ENCODE results near the gene YTHDF2.

Gene YTHDF2

DNA sequence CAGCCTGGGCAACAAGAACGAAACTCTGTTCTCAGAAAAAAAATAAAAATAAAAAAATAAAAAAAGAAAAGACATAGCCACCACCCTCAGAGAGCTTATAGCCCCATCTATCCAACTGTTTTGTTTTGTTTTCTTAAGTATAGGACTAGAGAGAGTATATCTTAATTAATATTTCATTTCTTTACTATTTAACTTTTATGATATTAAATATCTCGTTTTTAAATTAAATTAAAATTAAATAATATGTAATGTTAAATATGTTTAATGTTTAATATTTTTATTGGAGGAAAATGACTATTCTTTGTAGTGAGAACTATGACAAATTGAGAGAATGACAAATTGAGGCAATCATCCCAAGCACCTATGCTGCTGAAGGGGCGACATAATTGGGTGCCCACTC, 33.1 kb upstream of the YTHDF2 start:
- Histone ChIP-seq H3K4me3 (ENCODE audit: low read depth, low read length) (no peak overlapping the region), H3K9me3 (ENCODE audit: control insufficient read depth, insufficient read depth, low read depth, low read length) (no peaks in the 10 kb centered on the region), H3K27ac (ENCODE audit: extremely low read depth, low read depth, low read length) (no peak overlapping the region), H3K36me3 (ENCODE audit: control insufficient read depth in 2 of 2, insufficient read depth in 1 of 2, low read length in 2 of 2) (peaks cover 31 to 64% of the 10 kb centered on the region in 2 experiments), H3K4me1 (ENCODE audit: control insufficient read depth, insufficient read depth, low read length) (no peaks in the 10 kb centered on the region)
- TF ChIP-seq ZNF169 (tag by site-specific recombination; IDR thresholded peaks at IDR 0.05) (no peak), PRDM4 (tag by site-specific recombination; IDR thresholded peaks at IDR 0.05) (no peak), ZNF10 (tag by site-specific recombination; IDR thresholded peaks at IDR 0.05) (no peak), ZNF335 (tag by site-specific recombination; conservative IDR thresholded peaks at IDR 0.05) (no peak), ZNF302 (tag by site-specific recombination; IDR thresholded peaks at IDR 0.05; ENCODE audit: low read depth) (no peak), ZNF747 (tag by site-specific recombination; IDR thresholded peaks at IDR 0.05) (no peak)
- TF ChIP-seq, protein P1, sequence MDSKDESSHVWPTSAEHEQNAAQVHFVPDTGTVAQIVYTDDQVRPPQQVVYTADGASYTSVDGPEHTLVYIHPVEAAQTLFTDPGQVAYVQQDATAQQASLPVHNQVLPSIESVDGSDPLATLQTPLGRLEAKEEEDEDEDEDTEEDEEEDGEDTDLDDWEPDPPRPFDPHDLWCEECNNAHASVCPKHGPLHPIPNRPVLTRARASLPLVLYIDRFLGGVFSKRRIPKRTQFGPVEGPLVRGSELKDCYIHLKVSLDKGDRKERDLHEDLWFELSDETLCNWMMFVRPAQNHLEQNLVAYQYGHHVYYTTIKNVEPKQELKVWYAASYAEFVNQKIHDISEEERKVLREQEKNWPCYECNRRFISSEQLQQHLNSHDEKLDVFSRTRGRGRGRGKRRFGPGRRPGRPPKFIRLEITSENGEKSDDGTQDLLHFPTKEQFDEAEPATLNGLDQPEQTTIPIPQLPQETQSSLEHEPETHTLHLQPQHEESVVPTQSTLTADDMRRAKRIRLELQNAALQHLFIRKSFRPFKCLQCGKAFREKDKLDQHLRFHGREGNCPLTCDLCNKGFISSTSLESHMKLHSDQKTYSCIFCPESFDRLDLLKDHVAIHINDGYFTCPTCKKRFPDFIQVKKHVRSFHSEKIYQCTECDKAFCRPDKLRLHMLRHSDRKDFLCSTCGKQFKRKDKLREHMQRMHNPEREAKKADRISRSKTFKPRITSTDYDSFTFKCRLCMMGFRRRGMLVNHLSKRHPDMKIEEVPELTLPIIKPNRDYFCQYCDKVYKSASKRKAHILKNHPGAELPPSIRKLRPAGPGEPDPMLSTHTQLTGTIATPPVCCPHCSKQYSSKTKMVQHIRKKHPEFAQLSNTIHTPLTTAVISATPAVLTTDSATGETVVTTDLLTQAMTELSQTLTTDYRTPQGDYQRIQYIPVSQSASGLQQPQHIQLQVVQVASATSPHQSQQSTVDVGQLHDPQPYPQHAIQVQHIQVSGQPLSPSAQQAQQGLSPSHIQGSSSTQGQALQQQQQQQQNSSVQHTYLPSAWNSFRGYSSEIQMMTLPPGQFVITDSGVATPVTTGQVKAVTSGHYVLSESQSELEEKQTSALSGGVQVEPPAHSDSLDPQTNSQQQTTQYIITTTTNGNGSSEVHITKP (tag by site-specific recombination; IDR thresholded peaks at IDR 0.05) = no peak
- POLR2A ChIA-PET = no interaction called here
- CTCF ChIA-PET = interaction anchor here (0.7 kb wide), 1 partner anchor 418 kb away, joined by 3 read pairs; no protein-coding TSS in a partner anchor

- Histone ChIP-seq H3K36me3 (ENCODE audit: control insufficient read depth in 2 of 2, insufficient read depth in 1 of 2, low read length in 2 of 2) (peaks cover 4 to 34% of the 10 kb centered on the region in 2 experiments; a peak in 2 of 3 replicates), H3K4me1 (ENCODE audit: control insufficient read depth, insufficient read depth, low read length) (no peaks in the 10 kb centered on the region), H3K4me3 (ENCODE audit: low read depth, low read length) (no peak overlapping the region), H3K27ac (ENCODE audit: extremely low read depth, low read depth, low read length) (no peak overlapping the region), H3K9me3 (ENCODE audit: control insufficient read depth, insufficient read depth, low read depth, low read length) (no peaks in the 10 kb centered on the region)
- POLR2A ChIA-PET = no interaction called here
- CTCF ChIA-PET = interaction anchor here (0.7 kb wide), 2 partner anchors 10 to 463 kb away, joined by 3 to 6 read pairs; no protein-coding TSS in a partner anchor
- no peak for TF ChIP-seq ZNF138 (tag by site-specific recombination; IDR thresholded peaks at IDR 0.05; ENCODE audit: borderline replicate concordance)
- no peak for TF ChIP-seq ZBTB21 (tag by site-specific recombination; IDR thresholded peaks at IDR 0.05)
- TF ChIP-seq SCRT1 (tag by site-specific recombination; IDR thresholded peaks at IDR 0.05; ENCODE audit: borderline replicate concordance) = no peak
- TF ChIP-seq ZNF610 (tag by site-specific recombination; IDR thresholded peaks at IDR 0.05; ENCODE audit: borderline replicate concordance) = no peak
- TF ChIP-seq, protein P2, sequence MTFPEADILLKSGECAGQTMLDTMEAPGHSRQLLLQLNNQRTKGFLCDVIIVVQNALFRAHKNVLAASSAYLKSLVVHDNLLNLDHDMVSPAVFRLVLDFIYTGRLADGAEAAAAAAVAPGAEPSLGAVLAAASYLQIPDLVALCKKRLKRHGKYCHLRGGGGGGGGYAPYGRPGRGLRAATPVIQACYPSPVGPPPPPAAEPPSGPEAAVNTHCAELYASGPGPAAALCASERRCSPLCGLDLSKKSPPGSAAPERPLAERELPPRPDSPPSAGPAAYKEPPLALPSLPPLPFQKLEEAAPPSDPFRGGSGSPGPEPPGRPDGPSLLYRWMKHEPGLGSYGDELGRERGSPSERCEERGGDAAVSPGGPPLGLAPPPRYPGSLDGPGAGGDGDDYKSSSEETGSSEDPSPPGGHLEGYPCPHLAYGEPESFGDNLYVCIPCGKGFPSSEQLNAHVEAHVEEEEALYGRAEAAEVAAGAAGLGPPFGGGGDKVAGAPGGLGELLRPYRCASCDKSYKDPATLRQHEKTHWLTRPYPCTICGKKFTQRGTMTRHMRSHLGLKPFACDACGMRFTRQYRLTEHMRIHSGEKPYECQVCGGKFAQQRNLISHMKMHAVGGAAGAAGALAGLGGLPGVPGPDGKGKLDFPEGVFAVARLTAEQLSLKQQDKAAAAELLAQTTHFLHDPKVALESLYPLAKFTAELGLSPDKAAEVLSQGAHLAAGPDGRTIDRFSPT (tag by site-specific recombination; IDR thresholded peaks at IDR 0.05) = no peak
- no peak for TF ChIP-seq SP3 (tag by site-specific recombination; IDR thresholded peaks at IDR 0.05)
- TF ChIP-seq ZNF549 (tag by site-specific recombination; IDR thresholded peaks at IDR 0.05) = no peak
- TF ChIP-seq, protein P3, sequence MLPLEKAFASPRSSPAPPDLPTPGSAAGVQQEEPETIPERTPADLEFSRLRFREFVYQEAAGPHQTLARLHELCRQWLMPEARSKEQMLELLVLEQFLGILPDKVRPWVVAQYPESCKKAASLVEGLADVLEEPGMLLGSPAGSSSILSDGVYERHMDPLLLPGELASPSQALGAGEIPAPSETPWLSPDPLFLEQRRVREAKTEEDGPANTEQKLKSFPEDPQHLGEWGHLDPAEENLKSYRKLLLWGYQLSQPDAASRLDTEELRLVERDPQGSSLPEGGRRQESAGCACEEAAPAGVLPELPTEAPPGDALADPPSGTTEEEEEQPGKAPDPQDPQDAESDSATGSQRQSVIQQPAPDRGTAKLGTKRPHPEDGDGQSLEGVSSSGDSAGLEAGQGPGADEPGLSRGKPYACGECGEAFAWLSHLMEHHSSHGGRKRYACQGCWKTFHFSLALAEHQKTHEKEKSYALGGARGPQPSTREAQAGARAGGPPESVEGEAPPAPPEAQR (tag by site-specific recombination; IDR thresholded peaks at IDR 0.05) = no peak
- no peak for TF ChIP-seq ZBTB8A (tag by site-specific recombination; IDR thresholded peaks at IDR 0.05)
- no peak for TF ChIP-seq EGR2 (tag by site-specific recombination; IDR thresholded peaks at IDR 0.05; ENCODE audit: low read depth)
- TF ChIP-seq, protein P4, sequence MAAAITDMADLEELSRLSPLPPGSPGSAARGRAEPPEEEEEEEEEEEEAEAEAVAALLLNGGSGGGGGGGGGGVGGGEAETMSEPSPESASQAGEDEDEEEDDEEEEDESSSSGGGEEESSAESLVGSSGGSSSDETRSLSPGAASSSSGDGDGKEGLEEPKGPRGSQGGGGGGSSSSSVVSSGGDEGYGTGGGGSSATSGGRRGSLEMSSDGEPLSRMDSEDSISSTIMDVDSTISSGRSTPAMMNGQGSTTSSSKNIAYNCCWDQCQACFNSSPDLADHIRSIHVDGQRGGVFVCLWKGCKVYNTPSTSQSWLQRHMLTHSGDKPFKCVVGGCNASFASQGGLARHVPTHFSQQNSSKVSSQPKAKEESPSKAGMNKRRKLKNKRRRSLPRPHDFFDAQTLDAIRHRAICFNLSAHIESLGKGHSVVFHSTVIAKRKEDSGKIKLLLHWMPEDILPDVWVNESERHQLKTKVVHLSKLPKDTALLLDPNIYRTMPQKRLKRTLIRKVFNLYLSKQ (tag by site-specific recombination; IDR thresholded peaks at IDR 0.05; ENCODE audit: borderline replicate concordance) = no peak
- TF ChIP-seq ZNF133 (tag by site-specific recombination; IDR thresholded peaks at IDR 0.05) = no peak
- no peak for TF ChIP-seq ZXDB (tag by site-specific recombination; IDR thresholded peaks at IDR 0.05)
- TF ChIP-seq ZNF664 (tag by site-specific recombination; IDR thresholded peaks at IDR 0.05) = no peak
Measured at GRCh38 chr1:28716336-28716735, 20.4 kb upstream of the YTHDF2 start.
